Activated naive CD4-positive, alpha-beta T cell treated with anti-CD3 and anti-CD28 coated beads, Interleukin-2, amount 50 U/mL, for 72 hours (primary cell): ENCODE measurements around the gene TTC27. TPM values are rescaled to one million over a fixed set of nuclear protein-coding genes. Genes with fewer than 3 reads are reported as not detected.
A peak's percentile ranks its signal among the peaks of the same experiment; 100 is the strongest.
"Not testable (repeated sequence)": the region's sequence is repeated elsewhere in the genome, so short reads cannot be mapped to it uniquely, and the experiment has no call there.

Experiments used
- ATAC-seq, 2 donors: fragments of 150-1000 bp; cut with Tn5 transposase; 2 replicates each; pipeline ENCODE4 v1.10.0; 2021; ENCODE audit warnings: mild to moderate bottlenecking in 2 of 2, moderate library complexity in 2 of 2
- DNase-seq, 2 donors: peaks; one replicate each; pipeline ENCODE4 v3.0.0; 2021 to 2022; ENCODE audit warnings: low spot score in 2 of 2
- H3K27ac Mint-ChIP-seq, 2 donors: one replicate each; pipeline ENCODE4 v1.8.0; 2022; ENCODE audit warnings: mild to moderate bottlenecking in 2 of 2, mixed read lengths in 2 of 2
- H3K36me3 Mint-ChIP-seq, 2 donors: one replicate each; pipeline ENCODE4 v1.8.0; 2022; ENCODE audit warnings: mixed read lengths in 2 of 2
- H3K9me3 Mint-ChIP-seq, 2 donors: one replicate each; pipeline ENCODE4 v1.8.0; 2022; ENCODE audit warnings: mixed read lengths in 2 of 2
- total RNA-seq, 2 donors: library from RNA; stranded (reverse); gene quantifications; one replicate each; pipeline ENCODE4 v1.2.3, GENCODE V29; 2022

Gene TTC27
- total RNA-seq, 2 donors from 2014 or later: 22.2 to 31.3 TPM

- ATAC-seq (no peak), DNase-seq (no peak)
- no peaks in the 10 kb centered on the region for H3K9me3 Mint-ChIP-seq
- no peaks in the 10 kb centered on the region for H3K36me3 Mint-ChIP-seq
- H3K27ac Mint-ChIP-seq: no peak overlapping the region
These were observed 236.7 kb downstream of the TTC27 start for GRCh38 chr2:32864334-32865111.

- no peak overlapping the region for H3K27ac Mint-ChIP-seq
- no peaks in the 10 kb centered on the region for H3K36me3 Mint-ChIP-seq
- DNase-seq (no peak), ATAC-seq (peak; percentile 49 to 80)
- no peaks in the 10 kb centered on the region for H3K9me3 Mint-ChIP-seq
These were observed 237.7 kb downstream of the TTC27 start for GRCh38 chr2:32865399-32866068.

- H3K27ac Mint-ChIP-seq, DNase-seq, ATAC-seq, H3K36me3 Mint-ChIP-seq, H3K9me3 Mint-ChIP-seq: not testable (repeated sequence)
These were observed 238.6 kb downstream of the TTC27 start for GRCh38 chr2:32866462-32866861.
